T-helper 2 cell treated with Interferon-gamma antibody and Interleukin-4, amounts not matched to agents 100 ng/mL and 5 ng/mL, for 36 hours (primary cell): ENCODE data around the gene IL1RAPL1. TPM values are rescaled to one million over a fixed set of nuclear protein-coding genes. Genes with fewer than 3 reads are reported as not detected.

Source experiments
- intact Hi-C: fragments of 100-400 bp; cut with micrococcal nuclease; formaldehyde crosslinking; loops from one replicate; pipeline ENCODE4 v1.15.1; 2023
- total RNA-seq: library from RNA; stranded (reverse); gene quantifications from 2 replicates; pipeline ENCODE4 v1.2.3, GENCODE V29; 2022

The IL1RAPL1 gene
- total RNA-seq, 1 donor from 2014 or later: not detected

GRCh38 chrX:28626515-28626914, 39.3 kb downstream of the IL1RAPL1 start:
- intact Hi-C loops: no loop called here

GRCh38 chrX:28628120-28628519, 40.9 kb downstream of the IL1RAPL1 start:
- intact Hi-C loops: no loop called here

- intact Hi-C loops: no loop called here
These were observed 51.5 kb downstream of the IL1RAPL1 start for GRCh38 chrX:28638775-28639174.

- intact Hi-C loops: no loop called here
These were observed 52.2 kb downstream of the IL1RAPL1 start for GRCh38 chrX:28639451-28639850.

GRCh38 chrX:28649541-28649940, 62.3 kb downstream of the IL1RAPL1 start:
- intact Hi-C loops: no loop called here

- intact Hi-C loops: no loop called here
These were observed 63.9 kb downstream of the IL1RAPL1 start for GRCh38 chrX:28651186-28651585.

GRCh38 chrX:28659269-28659668, 72.0 kb downstream of the IL1RAPL1 start:
- intact Hi-C loops: no loop called here

GRCh38 chrX:28665778-28666177, 78.5 kb downstream of the IL1RAPL1 start:
- intact Hi-C loops: no loop called here

DNA sequence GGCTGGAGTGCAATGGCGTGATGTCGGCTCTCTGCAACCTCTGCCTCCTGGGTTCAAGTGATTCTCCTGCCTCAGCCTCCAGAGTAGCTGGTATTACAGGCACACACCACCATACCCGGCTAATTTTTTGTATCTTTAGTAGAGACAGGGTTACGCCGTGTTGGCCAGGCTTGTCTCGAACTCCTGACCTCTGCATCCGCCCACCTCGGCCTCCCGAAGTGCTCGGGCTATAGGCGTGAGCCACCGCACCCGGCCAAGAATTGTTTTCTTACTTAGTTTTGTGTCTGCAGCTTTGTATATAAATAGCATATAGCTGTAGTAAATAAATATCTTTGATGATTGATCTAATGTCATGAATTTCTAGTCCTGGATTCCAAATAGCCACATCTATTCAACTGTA, 81.1 kb downstream of the IL1RAPL1 start:
- intact Hi-C loops: no loop called here

DNA sequence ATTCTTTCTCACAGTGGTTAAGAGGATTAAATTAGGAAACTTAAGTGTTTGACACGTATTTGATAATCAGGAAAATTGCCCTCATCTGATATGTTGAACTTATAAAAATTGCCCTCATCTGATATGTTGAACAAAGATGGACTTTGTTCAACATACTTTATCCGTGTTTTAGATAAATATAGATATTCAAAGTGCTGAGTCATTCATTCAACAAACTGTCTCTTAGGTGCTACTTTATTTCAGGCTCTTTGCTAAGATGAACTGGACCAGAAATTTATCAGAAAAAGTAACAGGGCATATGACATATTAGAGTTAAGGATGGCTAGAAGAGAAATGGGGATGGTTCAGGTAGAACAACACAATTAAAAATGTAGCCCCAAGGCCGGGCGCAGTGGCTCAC, 81.7 kb downstream of the IL1RAPL1 start:
- intact Hi-C loops: no loop called here

- intact Hi-C loops: no loop called here
These were observed 82.8 kb downstream of the IL1RAPL1 start for GRCh38 chrX:28670074-28670473.

DNA sequence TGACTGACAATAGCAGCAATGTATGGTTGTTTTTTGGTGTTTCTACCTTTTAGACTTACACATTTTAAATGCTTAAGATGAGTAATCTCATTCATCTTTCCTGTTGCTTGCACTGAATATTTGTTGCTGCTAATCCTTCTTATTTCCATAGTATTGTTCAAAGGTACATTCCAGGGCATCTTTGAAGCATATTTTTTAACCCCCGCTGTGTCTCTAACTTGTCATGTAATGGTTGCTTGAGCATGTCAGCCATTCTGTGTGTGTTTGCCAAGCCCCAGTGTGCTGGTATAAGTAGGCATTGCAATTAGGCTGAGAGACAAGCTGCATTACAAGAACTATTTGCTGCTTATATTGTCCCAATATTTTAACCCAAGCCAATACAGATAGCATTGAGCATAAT, 87.9 kb downstream of the IL1RAPL1 start:
- intact Hi-C loops: no loop called here

GRCh38 chrX:28693101-28693500, 105.9 kb downstream of the IL1RAPL1 start:
- intact Hi-C loops: no loop called here

DNA sequence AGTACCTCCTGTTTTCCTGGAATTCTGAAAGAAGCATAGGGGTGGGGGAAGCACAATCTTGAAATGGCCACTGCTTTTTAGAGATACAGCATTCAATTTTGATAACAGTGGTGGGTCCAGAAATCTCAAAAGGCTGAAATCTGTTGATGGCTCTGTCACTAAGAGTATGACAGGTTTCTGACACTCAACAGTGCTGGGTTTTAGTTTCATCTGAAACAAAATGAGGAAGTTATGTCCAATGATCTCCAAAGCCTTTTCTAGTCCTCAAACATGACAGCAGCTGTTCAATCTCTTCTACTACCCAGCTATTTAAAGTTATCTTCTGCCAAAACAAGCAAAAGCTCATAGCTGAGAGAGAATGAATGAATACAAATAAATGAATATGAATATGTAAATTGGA, 110.5 kb downstream of the IL1RAPL1 start:
- intact Hi-C loops: no loop called here

- intact Hi-C loops: no loop called here
These were observed 114.0 kb downstream of the IL1RAPL1 start for GRCh38 chrX:28701222-28701621.

- intact Hi-C loops: no loop called here
These were observed 119.7 kb downstream of the IL1RAPL1 start for GRCh38 chrX:28706964-28707363.

DNA sequence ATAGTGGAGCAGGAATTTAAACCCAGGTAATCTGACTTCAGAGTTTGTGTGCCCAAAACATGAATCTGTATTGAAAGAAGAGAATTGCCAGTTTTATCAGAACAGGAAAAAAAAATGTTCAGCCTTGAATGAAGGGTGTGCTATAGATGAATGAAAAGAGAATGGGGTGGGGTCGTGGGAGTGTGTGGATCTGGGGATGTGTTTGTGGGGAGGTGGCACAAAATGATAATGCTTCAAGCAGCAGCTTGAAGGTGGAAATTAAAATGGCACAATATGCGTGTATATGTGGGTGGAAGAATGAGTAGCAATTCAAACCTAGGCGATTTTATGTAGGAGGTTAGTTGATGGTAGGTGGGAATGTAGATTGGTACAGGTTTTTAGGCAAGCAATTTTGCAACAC, 122.2 kb downstream of the IL1RAPL1 start:
- intact Hi-C loops: no loop called here

DNA sequence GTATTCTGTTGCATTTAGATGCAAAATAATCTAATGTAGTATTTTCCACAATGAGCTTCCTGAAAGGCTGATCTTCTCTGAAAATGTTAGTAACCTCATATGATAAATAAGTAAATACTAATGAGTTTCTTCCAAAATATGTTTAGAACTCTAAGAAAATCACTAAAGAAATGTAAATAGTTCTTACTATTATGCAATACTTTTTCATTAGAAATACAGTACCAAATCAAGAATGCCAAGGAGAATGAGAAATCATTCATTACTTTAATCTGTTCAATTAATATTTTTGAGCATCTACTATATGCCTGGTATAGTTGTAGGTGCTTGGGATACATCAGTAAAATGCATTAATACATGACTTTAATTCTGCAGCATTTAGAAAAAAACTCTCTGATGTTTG, 130.6 kb downstream of the IL1RAPL1 start:
- intact Hi-C loops: no loop called here

GRCh38 chrX:28718450-28718849, 131.2 kb downstream of the IL1RAPL1 start:
- intact Hi-C loops: no loop called here

DNA sequence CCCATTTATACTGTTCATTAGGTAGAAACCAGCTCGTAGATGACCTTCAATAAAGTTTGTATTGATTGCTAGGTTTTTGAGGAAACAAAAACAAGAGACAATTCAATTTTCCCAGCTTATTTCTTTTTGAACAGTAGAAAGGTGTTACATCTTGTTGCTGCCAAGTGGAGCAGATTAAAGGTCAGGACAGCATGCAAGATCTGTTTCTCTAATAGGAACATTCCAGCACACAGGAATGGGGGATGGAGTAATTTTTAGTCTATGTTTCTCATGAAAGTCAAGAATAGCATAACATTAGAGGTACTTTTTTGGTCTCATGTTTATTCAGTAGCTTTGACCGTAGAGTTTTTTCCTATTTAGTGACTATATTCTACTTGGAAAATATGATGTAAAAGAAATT, 132.4 kb downstream of the IL1RAPL1 start:
- intact Hi-C loops: no loop called here

DNA sequence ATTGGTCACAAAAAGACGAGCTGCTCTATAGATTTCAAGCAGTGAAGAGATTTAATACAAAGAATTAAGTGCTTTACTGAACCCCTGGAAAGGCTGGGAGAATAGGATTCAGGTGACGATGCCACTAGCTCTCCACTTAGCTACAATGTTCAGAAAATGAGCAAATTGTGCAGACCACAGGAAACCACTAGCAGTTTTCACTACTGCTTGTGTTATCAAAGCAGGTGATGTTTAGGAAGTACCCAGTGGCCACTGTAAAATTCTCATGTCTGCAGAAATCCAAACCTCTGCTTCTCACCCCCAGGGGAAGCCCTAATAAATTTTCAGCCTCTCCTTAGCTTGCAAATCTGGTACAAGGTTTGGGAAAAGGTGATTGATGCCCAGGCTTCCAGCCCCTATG, 165.1 kb downstream of the IL1RAPL1 start:
- intact Hi-C loops: no loop called here

DNA sequence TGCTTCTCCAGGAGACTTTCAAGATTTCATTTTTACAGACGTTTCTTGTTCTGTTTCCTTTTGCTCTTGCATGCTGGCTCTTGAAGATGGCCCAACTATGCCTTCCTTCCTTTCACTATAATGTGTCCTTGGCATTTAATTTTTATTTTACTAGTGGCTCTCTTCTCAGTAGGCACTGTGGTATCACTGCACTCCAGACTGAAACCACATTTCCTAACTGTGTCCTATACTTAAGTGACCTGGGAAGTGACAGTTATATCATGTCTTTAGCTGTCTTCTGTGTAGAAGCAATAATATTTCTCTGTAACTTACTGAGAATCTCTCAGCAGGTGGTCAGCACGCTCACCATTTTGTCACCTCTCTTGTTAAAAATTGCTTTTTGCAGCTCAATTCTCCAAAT, 168.9 kb downstream of the IL1RAPL1 start:
- intact Hi-C loops: no loop called here

DNA sequence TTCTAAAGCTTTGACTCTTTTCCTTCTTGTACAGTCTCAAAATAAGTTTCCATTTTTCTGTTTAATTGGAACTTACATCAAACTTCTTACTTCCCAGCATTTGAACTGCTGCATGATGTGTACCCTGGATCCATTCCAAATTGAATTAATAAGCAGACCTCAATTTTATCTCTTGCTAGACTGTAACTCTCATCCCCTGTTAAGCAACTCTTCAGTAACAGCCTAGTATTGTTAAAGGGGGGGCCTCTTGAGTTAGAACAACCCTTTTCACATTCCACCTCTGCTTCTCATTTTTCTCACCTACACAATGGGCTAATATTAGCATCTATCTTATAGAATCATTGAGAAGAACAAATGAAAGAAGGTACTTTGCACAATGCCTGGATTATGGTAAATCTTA, 169.4 kb downstream of the IL1RAPL1 start:
- intact Hi-C loops: no loop called here

DNA sequence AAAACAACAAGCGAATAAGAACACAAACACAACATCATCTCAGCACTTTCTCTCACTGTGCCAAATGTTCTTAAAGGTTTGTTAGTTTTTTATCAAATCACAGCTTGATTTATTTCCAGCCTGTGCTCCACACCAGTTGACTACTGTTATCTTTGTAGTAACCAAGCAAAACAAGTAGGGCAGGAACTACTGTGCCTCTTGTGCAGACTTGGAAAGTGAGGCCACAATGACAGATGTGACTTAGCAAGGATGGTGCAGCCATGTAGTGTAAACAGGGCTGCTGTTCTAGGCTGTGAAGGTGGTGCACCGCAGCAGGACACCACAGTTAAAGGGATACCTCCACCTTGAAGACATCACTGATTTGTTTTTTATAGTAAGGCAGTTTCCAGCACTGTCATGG, 170.0 kb downstream of the IL1RAPL1 start:
- intact Hi-C loops: no loop called here
